ENCODE data around the gene GFRA4.

The GFRA4 gene

DNA sequence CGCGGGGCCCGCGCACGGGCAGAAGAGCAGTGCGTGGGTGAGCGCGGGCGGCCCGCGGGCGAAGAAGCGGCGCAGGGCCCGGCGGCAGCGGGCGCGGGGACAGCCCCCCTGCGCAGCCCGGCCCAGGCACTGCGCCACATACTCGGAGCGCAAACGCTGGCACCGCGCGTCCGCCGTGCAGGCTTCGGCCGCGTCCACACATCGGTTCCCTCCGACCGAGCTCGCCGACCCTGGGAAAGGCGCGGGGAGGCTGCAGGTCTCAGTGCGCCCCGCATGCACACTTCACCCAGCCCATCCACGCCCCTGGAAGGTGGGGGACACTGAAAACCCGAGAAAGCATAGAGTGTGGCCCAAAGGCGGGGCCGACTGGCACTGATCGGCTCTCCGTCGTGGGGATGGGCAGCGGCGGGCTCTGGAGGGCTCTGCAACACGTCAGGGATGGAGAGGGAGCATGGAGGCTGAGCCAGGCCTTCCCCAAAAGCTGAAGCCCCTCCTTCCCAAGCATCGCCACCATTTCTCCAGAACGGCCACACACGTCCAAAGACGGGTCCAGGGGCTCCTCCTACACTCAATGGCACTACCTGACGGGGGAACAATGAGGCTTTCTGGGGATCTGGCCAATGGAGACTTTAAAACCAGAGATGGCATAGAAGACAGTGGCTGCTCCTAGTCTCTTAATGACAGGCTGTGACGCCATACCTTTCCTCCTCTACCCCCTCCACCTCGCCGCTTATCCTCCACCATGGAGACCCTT is 2.0 kb downstream of the GFRA4 start:
- H3K36me3 Mint-ChIP-seq (ENCODE audit: low read depth) = no peaks in the 10 kb centered on the region
- no peak for TF ChIP-seq CTCF (IDR thresholded peaks at IDR 0.05; ENCODE audit: unreplicated experiment in 3 of 3)
- no peak overlapping the region for H3K27ac Mint-ChIP-seq
- peaks cover 24% of the 10 kb centered on the region for H3K4me1 Mint-ChIP-seq
- peaks cover 65% of the 10 kb centered on the region for H3K27me3 Mint-ChIP-seq (ENCODE audit: low read depth)
- H3K9me3 Mint-ChIP-seq = no peaks in the 10 kb centered on the region
- no peak overlapping the region for H3K4me3 Mint-ChIP-seq

DNA sequence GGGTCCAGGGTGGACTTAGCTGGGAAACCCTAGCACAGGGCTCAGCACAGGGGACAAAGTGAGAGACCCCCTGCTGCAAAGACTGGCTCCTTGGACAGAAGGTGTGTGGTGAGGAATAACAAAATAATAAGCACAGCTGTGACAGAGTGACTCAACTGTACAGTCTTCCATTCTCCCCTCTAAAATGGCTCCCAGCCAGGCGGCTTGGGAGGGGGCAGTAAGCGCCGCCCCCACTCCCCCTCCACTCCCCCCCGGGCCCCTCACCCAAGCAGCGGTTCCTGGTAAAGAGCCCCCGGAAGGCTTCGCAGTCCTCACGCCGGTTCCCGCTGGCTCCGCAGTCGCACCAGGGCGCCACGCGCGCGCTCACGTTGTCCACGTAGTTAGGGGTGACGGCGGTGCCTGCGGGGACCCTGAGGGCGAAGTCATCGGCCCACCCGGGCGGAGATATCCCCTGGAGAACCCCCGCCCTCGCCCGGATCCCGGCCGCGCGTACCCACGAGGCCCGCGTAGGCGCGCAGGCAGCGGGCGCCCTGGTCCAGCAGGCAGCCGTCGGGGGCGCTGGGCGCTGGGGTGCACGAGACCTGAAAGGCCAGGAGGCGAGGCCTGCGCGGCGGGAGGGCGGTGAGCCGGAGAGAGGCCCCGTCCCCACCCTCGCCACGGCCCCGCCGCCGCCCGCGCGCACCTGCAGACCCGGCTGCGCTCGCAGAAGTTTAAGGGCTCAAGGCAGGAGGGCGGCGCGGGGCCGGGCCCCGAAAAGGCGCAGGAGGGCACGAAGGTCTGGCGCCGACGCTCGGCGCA is 2.7 kb downstream of the GFRA4 start:
- peaks cover 65% of the 10 kb centered on the region for H3K27me3 Mint-ChIP-seq (ENCODE audit: low read depth)
- H3K27ac Mint-ChIP-seq = no peak overlapping the region
- H3K36me3 Mint-ChIP-seq (ENCODE audit: low read depth) = no peaks in the 10 kb centered on the region
- peaks cover 18% of the 10 kb centered on the region for H3K4me1 Mint-ChIP-seq
- H3K4me3 Mint-ChIP-seq = no peak overlapping the region
- no peak for TF ChIP-seq CTCF (IDR thresholded peaks at IDR 0.05; ENCODE audit: unreplicated experiment in 3 of 3)
- H3K9me3 Mint-ChIP-seq = no peaks in the 10 kb centered on the region

- Mint-ChIP-seq H3K27ac (no peak overlapping the region), H3K27me3 (ENCODE audit: low read depth) (peaks cover 65% of the 10 kb centered on the region), H3K4me3 (peak overlapping the region in 2 of 3 experiments; percentile 8 to 34), H3K36me3 (ENCODE audit: low read depth) (no peaks in the 10 kb centered on the region), H3K9me3 (no peaks in the 10 kb centered on the region), H3K4me1 (peaks cover 14% of the 10 kb centered on the region)
- TF ChIP-seq CTCF (IDR thresholded peaks at IDR 0.05; ENCODE audit: unreplicated experiment in 3 of 3) = no peak
These were observed 3.5 kb downstream of the GFRA4 start for GRCh38 chr20:3659492-3660261.

DNA sequence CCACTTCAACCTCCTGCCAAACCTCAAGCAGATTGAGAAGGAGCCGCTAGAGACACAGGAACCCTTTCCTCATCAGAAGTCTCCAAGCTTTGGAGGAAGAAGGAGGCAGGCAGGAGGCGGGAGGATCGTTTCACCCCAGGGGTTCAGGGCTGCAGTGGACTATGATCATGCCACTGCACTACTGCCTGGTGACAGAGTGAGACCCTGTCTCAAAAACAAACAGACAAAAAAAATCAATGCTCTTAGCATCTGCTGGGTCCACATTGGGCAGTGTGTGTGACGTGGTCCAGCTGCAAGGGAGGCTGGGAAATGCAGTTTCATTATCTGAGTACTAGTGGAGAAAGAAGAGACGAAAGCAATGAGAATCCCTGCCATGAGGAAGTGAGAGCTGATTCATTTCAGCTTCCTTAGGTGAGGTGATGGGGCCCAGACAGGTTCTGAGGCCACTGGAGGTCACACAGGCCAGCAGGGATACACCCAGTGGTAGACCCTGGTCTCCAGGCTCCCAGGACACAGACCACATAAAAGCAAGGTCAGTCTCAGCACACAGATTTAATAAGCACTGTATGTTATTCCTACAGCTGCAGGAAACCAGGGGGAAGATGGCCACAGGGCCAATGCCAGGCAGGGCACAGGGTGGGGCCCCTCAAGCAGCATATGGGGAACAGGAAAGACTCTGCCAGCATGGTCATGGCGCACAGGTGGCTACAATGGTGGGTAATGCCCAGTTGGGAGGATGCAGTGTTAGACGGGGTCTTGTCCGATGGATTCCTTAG is 4.3 kb downstream of the GFRA4 start:
- peaks cover 17% of the 10 kb centered on the region for H3K4me1 Mint-ChIP-seq
- TF ChIP-seq CTCF (IDR thresholded peaks at IDR 0.05; ENCODE audit: unreplicated experiment in 3 of 3) = no peak
- peaks cover under 1% of the 10 kb centered on the region for H3K36me3 Mint-ChIP-seq (ENCODE audit: low read depth)
- H3K4me3 Mint-ChIP-seq = peak overlapping the region in 1 of 3 experiments; percentile 33
- H3K27me3 Mint-ChIP-seq (ENCODE audit: low read depth) = peaks cover 62% of the 10 kb centered on the region
- no peak overlapping the region for H3K27ac Mint-ChIP-seq
- H3K9me3 Mint-ChIP-seq = no peaks in the 10 kb centered on the region

DNA sequence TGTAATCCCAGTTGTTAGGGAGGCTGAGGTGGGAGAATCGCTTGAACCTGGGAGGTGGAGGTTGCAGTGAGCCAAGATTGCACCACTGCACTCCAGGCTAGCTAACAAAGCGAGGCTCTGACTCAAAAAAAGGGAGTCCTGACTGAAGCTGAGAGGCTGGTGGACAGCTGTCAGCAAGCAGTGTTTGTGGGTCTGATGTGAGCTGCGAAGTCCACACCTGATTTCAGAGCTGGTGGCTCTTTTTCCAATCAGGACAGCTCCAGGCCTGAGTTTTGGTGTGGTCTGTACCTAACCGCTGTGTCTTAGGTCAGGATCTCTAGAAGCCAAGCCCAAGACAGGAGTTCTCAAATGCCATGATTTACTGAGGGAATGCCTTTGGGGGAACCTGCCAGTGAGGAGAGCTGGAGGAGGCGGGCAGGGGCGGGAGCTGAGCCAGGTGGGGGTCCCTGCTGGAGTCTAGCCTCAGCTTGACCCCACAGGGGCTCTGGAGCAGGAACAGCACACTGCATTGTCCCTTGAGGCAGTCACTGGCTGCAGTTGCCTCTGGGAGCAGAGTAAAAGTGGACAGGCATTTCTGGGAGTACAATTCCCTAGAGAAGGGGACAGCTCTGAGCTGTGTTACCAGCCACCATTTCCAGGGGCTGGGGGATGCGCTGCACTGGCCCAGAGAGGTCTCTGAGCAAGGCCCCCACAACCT is 5.0 kb downstream of the GFRA4 start:
- Mint-ChIP-seq H3K4me3 (no peak overlapping the region), H3K27me3 (ENCODE audit: low read depth) (peaks cover 58% of the 10 kb centered on the region), H3K4me1 (peaks cover 23% of the 10 kb centered on the region), H3K36me3 (ENCODE audit: low read depth) (peaks cover 4% of the 10 kb centered on the region), H3K9me3 (no peaks in the 10 kb centered on the region), H3K27ac (no peak overlapping the region)
- TF ChIP-seq CTCF (IDR thresholded peaks at IDR 0.05; ENCODE audit: unreplicated experiment in 3 of 3) = no peak
